Endothelial cell (in vitro differentiated cells): ENCODE measurements around the gene MUS81. TPM values are rescaled to one million over a fixed set of nuclear protein-coding genes. Genes with fewer than 3 reads are reported as not detected.
"Not testable (repeated sequence)": the region's sequence is repeated elsewhere in the genome, so short reads cannot be mapped to it uniquely, and the experiment has no call there.

Source experiments
- DNase-seq: peaks from one replicate; pipeline ENCODE4 v3.0.0; 2021; ENCODE audit warnings: low spot score
- H3K27ac Mint-ChIP-seq: one replicate; pipeline ENCODE4 v1.8.0; 2021; ENCODE audit warnings: mixed read lengths, inconsistent platforms; ENCODE audit not compliant: unreplicated experiment
- H3K27me3 Mint-ChIP-seq: one replicate; pipeline ENCODE4 v1.8.0; 2021; ENCODE audit warnings: mild to moderate bottlenecking, moderate library complexity, mixed read lengths, inconsistent platforms; ENCODE audit not compliant: unreplicated experiment
- H3K36me3 Mint-ChIP-seq: one replicate; pipeline ENCODE4 v1.8.0; 2021; ENCODE audit warnings: mild to moderate bottlenecking, low read depth, mixed read lengths, inconsistent platforms; ENCODE audit not compliant: unreplicated experiment
- H3K4me1 Mint-ChIP-seq: one replicate; pipeline ENCODE4 v1.8.0; 2021; ENCODE audit warnings: mild to moderate bottlenecking, mixed read lengths, inconsistent platforms; ENCODE audit not compliant: unreplicated experiment
- H3K4me3 Mint-ChIP-seq: one replicate; pipeline ENCODE4 v1.8.0; 2021; ENCODE audit warnings: mild to moderate bottlenecking, mixed read lengths, inconsistent platforms; ENCODE audit not compliant: unreplicated experiment
- H3K9me3 Mint-ChIP-seq: one replicate; pipeline ENCODE4 v1.8.0; 2021; ENCODE audit warnings: mixed read lengths, inconsistent platforms; ENCODE audit not compliant: unreplicated experiment
- total RNA-seq: library from RNA; stranded (reverse); fragmentation: NEBNext Ultra II Directional; extraction: Animal tissue kit (Norgen Biotek cat#: 25700); gene quantifications from one replicate; pipeline ENCODE4 v1.2.1, GENCODE V29; 2021; ENCODE audit not compliant: unreplicated experiment
- TF ChIP-seq, protein P1 (sequence below): fragments of 200-600 bp; sonication (generic); IDR thresholded peaks from one replicate; pipeline ENCODE4 v1.5.0; 2021; ENCODE audit warnings: antibody characterized with exemption; ENCODE audit not compliant: unreplicated experiment

The MUS81 gene
- total RNA-seq, 1 donor from 2014 or later, result 73.8 TPM

DNA sequence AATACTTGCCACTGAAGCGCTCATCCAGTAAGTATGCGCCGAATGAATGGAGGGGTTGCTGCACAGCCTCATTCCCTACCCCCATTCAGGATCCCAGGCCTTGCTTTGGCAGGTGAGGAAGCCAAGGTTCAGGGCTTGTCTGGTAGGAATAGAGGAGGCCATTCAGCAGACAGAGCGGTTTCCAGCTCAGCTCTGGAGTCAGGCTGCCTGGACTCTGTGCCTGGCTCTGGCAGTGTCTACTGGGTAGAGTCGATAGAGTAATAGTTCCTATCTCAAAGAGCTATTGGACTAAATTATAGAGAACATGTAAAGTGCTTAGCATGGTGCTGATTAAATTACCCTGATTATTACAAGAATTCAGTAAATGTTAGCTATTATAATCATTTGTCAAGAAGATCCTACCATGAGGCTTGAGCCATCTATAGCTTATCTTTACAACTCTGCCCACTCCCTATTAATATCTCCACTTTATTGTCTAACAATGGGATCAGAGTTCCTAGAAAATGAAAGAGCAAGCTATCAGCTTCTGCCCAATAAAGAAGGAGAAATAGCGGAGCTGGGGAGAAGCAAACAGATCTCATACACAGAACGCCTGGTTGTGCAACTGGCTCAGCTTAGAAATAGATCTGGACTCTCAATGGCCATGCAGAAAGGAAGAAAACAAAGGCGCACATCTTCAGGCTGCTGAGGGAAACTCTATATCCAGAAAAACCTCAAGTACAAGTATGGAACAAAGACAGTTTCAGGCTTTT is 33.1 kb upstream of the MUS81 start:
- Mint-ChIP-seq H3K36me3 (no peaks in the 10 kb centered on the region), H3K4me1 (no peaks in the 10 kb centered on the region), H3K4me3 (no peak overlapping the region), H3K27ac (no peak overlapping the region), H3K9me3 (no peaks in the 10 kb centered on the region), H3K27me3 (peaks cover 5% of the 10 kb centered on the region)
- TF ChIP-seq, protein P1, sequence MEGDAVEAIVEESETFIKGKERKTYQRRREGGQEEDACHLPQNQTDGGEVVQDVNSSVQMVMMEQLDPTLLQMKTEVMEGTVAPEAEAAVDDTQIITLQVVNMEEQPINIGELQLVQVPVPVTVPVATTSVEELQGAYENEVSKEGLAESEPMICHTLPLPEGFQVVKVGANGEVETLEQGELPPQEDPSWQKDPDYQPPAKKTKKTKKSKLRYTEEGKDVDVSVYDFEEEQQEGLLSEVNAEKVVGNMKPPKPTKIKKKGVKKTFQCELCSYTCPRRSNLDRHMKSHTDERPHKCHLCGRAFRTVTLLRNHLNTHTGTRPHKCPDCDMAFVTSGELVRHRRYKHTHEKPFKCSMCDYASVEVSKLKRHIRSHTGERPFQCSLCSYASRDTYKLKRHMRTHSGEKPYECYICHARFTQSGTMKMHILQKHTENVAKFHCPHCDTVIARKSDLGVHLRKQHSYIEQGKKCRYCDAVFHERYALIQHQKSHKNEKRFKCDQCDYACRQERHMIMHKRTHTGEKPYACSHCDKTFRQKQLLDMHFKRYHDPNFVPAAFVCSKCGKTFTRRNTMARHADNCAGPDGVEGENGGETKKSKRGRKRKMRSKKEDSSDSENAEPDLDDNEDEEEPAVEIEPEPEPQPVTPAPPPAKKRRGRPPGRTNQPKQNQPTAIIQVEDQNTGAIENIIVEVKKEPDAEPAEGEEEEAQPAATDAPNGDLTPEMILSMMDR, result no peak
- no peak for DNase-seq

DNA sequence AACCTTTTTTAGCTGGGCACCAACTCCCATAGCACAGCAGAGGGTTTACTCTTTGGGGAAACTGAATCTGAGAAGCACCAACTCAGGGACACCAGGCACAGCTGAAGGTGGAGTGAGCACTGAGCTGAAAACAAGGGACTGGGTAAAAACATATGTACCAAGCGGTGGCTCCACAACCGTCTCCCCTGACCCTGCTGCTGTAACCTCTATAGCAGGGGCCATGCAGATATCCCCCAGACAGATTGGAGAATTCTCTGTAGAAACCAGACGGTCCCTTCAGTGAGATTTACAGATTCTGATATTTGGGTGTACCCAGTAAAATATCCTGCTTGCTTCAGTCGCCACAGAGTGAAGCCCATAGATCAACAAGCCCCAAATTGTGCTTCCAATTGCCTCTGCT is 30.8 kb upstream of the MUS81 start:
- TF ChIP-seq, protein P1, result no peak
- Mint-ChIP-seq H3K4me3 (no peak overlapping the region), H3K27ac (no peak overlapping the region), H3K27me3 (peaks cover 12% of the 10 kb centered on the region), H3K9me3 (no peaks in the 10 kb centered on the region), H3K4me1 (peaks cover 4% of the 10 kb centered on the region), H3K36me3 (peaks cover 3% of the 10 kb centered on the region)
- DNase-seq, result no peak

DNA sequence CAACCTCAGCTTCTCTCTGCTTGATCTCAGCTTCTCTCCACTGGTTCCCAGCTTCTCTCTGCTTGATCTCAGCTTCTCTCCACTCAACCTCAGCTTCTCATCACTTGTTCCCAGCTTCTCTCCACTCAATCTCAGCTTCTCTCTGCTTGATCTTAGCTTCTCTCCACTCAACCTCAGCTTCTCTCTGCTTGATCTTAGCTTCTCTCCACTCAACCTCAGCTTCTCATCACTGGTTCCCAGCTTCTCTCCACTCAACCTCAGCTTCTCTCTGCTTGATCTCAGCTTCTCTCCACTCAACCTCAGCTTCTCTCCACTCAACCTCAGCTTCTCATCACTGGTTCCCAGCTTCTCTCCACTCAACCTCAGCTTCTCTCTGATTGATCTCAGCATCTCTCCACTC is 28.0 kb upstream of the MUS81 start:
- Mint-ChIP-seq H3K4me3 (peak overlapping the region; percentile 9), H3K27me3 (peaks cover 12% of the 10 kb centered on the region)
- not testable (repeated sequence) for DNase-seq, H3K27ac Mint-ChIP-seq, H3K4me1 Mint-ChIP-seq, H3K9me3 Mint-ChIP-seq, H3K36me3 Mint-ChIP-seq

DNA sequence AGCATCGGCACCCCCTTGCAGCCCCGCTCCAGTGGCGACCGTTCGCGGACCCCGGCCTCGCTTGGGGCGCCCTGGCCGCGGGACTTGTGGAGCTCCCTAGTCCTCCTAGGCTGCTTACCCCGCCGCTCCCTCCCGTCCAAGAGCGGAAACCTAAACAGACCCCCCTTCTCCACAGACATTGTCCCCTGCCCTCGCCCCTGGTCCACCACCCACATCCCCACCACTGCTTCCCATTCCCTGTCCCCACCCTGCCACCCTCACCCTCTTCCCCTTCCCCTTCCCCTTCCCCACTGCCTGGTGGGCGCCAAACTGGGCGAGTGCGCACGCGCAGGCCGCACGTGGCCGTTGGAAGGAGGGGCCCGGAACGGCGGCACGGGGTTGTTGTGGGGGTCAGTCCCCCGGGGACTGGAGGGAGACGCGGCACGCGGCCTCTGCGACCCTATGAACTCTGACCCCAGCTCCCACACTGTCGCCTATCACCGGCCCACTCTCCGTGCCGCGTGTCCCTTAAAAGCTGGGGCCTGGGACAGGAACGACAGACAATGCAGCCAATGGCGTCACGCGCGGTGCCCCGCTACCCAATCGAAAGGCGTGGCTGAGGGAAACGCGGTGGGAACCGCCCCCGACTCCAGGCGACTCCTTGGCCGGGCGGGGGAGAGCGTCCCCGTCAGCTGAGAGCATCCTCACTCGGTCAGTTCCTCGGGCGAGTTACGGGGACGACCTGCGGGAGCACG is 26.8 kb upstream of the MUS81 start, which contains the start of gene SNX32:
SNX32 (plus strand) TSS at position 667 of the 734 bp plus-strand sequence. CDS start 103 bp downstream, outside the sequence.
- Mint-ChIP-seq H3K9me3 (no peaks in the 10 kb centered on the region), H3K36me3 (peaks cover 3% of the 10 kb centered on the region), H3K4me3 (peak within 1 kb of the TSS; percentile 77), H3K27me3 (peaks cover 10% of the 10 kb centered on the region), H3K27ac (peak within 1 kb of the TSS; percentile 11), H3K4me1 (peaks cover 4% of the 10 kb centered on the region)
- DNase-seq, result peak; percentile 93
- TF ChIP-seq, protein P1, result no peak

DNA sequence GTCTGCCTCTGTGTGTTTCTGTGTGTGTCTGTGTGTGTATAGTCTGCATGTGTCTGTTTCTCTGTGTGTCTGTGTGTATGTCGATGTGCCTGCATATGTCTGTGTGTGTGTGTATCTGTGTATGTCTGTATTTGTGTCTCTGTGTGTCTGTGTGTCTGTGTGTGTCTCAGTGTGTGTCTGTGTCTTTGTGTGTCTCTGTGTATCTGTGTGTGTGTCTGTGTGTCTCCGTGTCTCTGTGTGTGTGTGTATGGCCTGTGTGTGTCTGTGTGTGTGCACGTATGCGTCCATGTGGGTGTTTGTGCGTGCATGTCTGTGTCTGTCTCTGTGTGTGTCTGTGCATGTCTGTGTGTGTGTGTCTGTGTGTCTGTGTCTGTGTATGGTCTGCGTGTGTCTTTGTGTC is 26.0 kb upstream of the MUS81 start:
- no peak overlapping the region for H3K4me3 Mint-ChIP-seq
- peaks cover 10% of the 10 kb centered on the region for H3K27me3 Mint-ChIP-seq
- H3K36me3 Mint-ChIP-seq, result peaks cover 3% of the 10 kb centered on the region
- H3K27ac Mint-ChIP-seq, result no peak overlapping the region
- H3K4me1 Mint-ChIP-seq, result peaks cover 4% of the 10 kb centered on the region
- DNase-seq, result no peak
- no peaks in the 10 kb centered on the region for H3K9me3 Mint-ChIP-seq
- TF ChIP-seq, protein P1, result no peak
